ENCODE measurements around the gene CREB3L4. TPM values are rescaled to one million over a fixed set of nuclear protein-coding genes. Genes with fewer than 3 reads are reported as not detected.

The CREB3L4 gene
- total and polyA plus RNA-seq, 2 of the 4 experiments (the other 2 are of a cell fraction): 6.5 to 9.8 TPM

DNA sequence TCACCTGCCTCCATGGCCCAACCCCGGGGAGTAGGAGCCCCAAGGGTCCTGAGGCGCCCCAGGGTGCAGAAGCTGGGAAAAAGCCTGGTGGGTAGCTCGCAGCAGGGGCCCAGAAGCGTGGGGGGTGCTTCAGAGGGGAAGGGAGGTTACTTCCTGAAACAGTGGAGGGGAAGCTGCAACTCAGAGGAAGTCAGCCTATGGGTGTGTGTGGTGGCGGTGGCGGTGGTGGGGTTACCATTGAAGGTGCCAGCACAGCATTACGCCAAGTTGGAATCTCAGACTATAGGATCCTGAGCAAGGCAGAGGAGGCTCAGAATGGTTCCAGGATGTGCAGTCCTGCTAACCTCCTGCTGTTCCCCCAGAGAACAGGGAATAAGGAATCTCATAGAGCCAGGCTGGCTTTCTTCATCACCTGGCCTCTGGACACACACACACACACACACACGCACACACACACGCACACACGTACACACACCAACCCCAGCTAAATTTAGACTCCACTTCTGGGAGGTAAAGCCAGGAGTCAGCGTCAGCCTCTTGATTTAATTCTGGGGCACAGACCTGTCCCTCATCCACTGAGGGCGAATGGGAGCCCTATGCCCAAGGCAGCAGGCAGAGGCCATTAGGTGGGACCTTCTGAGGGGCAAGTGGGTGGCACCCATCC lies 22.4 kb upstream of the CREB3L4 start:
- Histone ChIP-seq H2AFZ (replicated peaks; ENCODE audit: low read length, poor library complexity) (peak overlapping the region; percentile 97), H4K8ac (ENCODE audit: low read depth in 2 of 2, low read length in 2 of 2) (peak overlapping the region; percentile 90 to 91), H3K9ac (ENCODE audit: low read depth, low read length) (peak overlapping the region; percentile 98), H3K56ac (ENCODE audit: extremely low read depth, insufficient read depth, low read length) (peak overlapping the region; percentile 81; the same call in 1 of the 2 replicates), H3K27me3 (ENCODE audit: control insufficient read depth, insufficient read depth, low read length) (no peaks in the 10 kb centered on the region), H4K5ac (ENCODE audit: low read depth, low read length) (peak overlapping the region; percentile 86), H2BK5ac (ENCODE audit: low read depth, low read length, poor library complexity, severe bottlenecking) (peak overlapping the region; percentile 93), H3K4me2 (ENCODE audit: low read depth, low read length) (peak overlapping the region; percentile 100), H3K4me1 (ENCODE audit: control insufficient read depth, insufficient read depth, low read length) (peaks cover 9% of the 10 kb centered on the region), H3K4ac (ENCODE audit: low read depth, low read length) (peak overlapping the region; percentile 87), H3K23ac (ENCODE audit: low read depth, low read length) (peak overlapping the region; percentile 58), H2AK5ac (ENCODE audit: low read depth, low read length) (peak overlapping the region; percentile 96), H3K18ac (ENCODE audit: low read depth, low read length) (peak overlapping the region; percentile 85), H2AK9ac (replicated peaks; ENCODE audit: low read depth, low read length, poor library complexity) (peak overlapping the region; percentile 99), H4K20me1 (ENCODE audit: insufficient read depth, low read length) (peaks cover 11% of the 10 kb centered on the region), H4K91ac (ENCODE audit: insufficient read depth, low read depth, low read length) (peak overlapping the region; percentile 70), H3K4me3 (ENCODE audit: insufficient read depth, low read depth, low read length) (peak overlapping the region; percentile 98), H3K36me3 (ENCODE audit: control insufficient read depth, insufficient read depth, low read length) (peaks cover 41% of the 10 kb centered on the region), H3K9me3 (ENCODE audit: control insufficient read depth, insufficient read depth, low read length) (no peaks in the 10 kb centered on the region), H2BK20ac (ENCODE audit: low read depth, low read length) (peak overlapping the region; percentile 25; the same call in 1 of the 2 replicates), H3K79me1 (ENCODE audit: low read depth in 1 of 2, low read length in 2 of 2) (peaks cover 15 to 54% of the 10 kb centered on the region in 2 experiments), H2BK120ac (ENCODE audit: low read depth, low read length) (peak overlapping the region; percentile 52; the same call in 1 of the 2 replicates), H3K9me1 (ENCODE audit: insufficient read depth, low read length) (peaks cover 18% of the 10 kb centered on the region; the same call in 1 of the 2 replicates), H2BK15ac (ENCODE audit: low read depth, low read length) (peak overlapping the region; percentile 65; the same call in 1 of the 3 replicates), H3K14ac (replicated peaks; ENCODE audit: low read depth, low read length) (peak overlapping the region; percentile 96), H3K27ac (ENCODE audit: insufficient read depth, low read length) (peak overlapping the region; percentile 97)
- no TSS peak for BruUV-seq (replicated peaks)
- TF ChIP-seq CEBPB (IDR thresholded peaks at IDR 0.05; ENCODE audit: low read depth, low read length) (no peak), CHD1 (IDR thresholded peaks at IDR 0.05; ENCODE audit: low read depth, low read length) (0 out of 2 replicates have a peak, but pooled peaks have one; percentile 11)
- no peak; the same call in 1 of the 2 replicates for ATAC-seq (ENCODE audit: low read depth)
- in situ Hi-C loops (cut with MboI; ENCODE audit: low sequenced_read_pairs): loop anchor here (5.0 kb wide), 1 partner anchor 148 kb away; no protein-coding TSS in a partner anchor
- peak; percentile 46 for DNase-seq
- intact Hi-C loops (cut with micrococcal nuclease): no loop called here
- WGBS, 2 experiments (ENCODE audit: extremely low coverage in 2 of 2, insufficient read length in 1 of 2): no CpG with 5 or more reads among the region's 12 CpGs
- CTCF ChIA-PET: interaction anchor here (1.2 kb wide), 1 partner anchor 18 kb away, joined by 10 read pairs; the partner anchor contains the start of gene SLC39A1
- dilution Hi-C loops (cut with HindIII; ENCODE audit: low sequenced_read_pairs, unreplicated experiment): no loop called here
- POLR2A ChIA-PET (ENCODE audit: unreplicated experiment): no interaction called here
